KOPT-K1 (cell line): Measurements from ENCODE around the gene TMC1.

Source experiments
- H3K27ac ChIP-seq: fragments of 200-600 bp; sonication (generic); 2 replicates; pipeline ENCODE4 v1.5.1; 2016; ENCODE audit warnings: antibody characterized with exemption, mild to moderate bottlenecking, low read depth, low read length; ENCODE audit not compliant: poor library complexity, severe bottlenecking
- H3K36me3 ChIP-seq: fragments of 200-600 bp; sonication (generic); 2 replicates; pipeline ENCODE4 v1.5.1; 2017; ENCODE audit warnings: antibody characterized with exemption, mild to moderate bottlenecking, low read length, moderate library complexity; ENCODE audit not compliant: insufficient read depth
- H3K9me3 ChIP-seq: fragments of 200-600 bp; sonication (generic); 2 replicates; pipeline ENCODE4 v1.5.1; 2017; ENCODE audit warnings: antibody characterized with exemption, low read length, mild to moderate bottlenecking; ENCODE audit not compliant: insufficient read depth, poor library complexity, severe bottlenecking

TMC1 gene

GRCh38 chr9:72577212-72577753, 55.9 kb downstream of the TMC1 start:
- Histone ChIP-seq H3K9me3 (no peaks in the 10 kb centered on the region), H3K36me3 (no peaks in the 10 kb centered on the region), H3K27ac (no peak overlapping the region)

- no peak overlapping the region for H3K27ac ChIP-seq
Observed at GRCh38 chr9:72579190-72579589, 57.8 kb downstream of the TMC1 start.

DNA sequence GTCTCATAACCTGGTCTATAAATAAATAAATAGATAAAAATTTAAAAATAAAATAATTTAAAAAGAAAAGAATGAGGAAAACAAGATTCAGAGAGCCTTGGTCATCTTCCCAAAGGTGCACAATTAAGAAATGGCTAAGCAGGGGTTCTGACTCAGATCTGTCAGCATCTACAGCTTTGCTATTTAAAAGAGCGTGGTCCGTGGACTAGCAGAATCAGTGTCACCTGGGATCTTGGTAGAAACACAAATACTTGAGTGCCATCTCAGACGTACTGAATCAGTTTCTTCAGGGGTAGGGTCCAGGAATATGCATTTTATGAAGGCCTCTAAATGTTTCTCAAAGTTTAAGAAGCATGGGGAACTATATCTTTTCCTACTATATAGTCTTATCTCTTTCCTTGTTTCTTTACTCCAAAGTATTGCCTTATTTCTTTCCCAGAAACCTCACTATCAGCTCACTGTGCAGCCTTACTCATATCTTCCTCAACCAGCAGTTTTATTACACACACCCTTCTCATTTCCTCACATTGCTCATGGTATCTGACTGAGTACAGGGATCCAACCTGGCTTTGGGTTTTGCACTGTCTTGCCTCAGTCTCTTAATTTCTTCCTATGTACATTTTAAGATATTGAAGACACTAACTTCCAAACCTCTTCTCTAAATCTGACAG, 58.6 kb downstream of the TMC1 start:
- H3K36me3 ChIP-seq, result no peaks in the 10 kb centered on the region
- no peak overlapping the region for H3K27ac ChIP-seq
- H3K9me3 ChIP-seq, result no peaks in the 10 kb centered on the region

More at GRCh38 chr9:72579190-72579589, 57.8 kb downstream of the TMC1 start:
- no peaks in the 10 kb centered on the region for H3K36me3 ChIP-seq
- H3K9me3 ChIP-seq, result no peaks in the 10 kb centered on the region

- H3K9me3 ChIP-seq, result no peaks in the 10 kb centered on the region
- H3K27ac ChIP-seq, result no peak overlapping the region
- no peaks in the 10 kb centered on the region for H3K36me3 ChIP-seq
Observed at GRCh38 chr9:72581694-72582093, 60.3 kb downstream of the TMC1 start.

- no peaks in the 10 kb centered on the region for H3K36me3 ChIP-seq
- no peaks in the 10 kb centered on the region for H3K9me3 ChIP-seq
- H3K27ac ChIP-seq, result no peak overlapping the region
Observed at GRCh38 chr9:72583370-72583769, 62.0 kb downstream of the TMC1 start.

DNA sequence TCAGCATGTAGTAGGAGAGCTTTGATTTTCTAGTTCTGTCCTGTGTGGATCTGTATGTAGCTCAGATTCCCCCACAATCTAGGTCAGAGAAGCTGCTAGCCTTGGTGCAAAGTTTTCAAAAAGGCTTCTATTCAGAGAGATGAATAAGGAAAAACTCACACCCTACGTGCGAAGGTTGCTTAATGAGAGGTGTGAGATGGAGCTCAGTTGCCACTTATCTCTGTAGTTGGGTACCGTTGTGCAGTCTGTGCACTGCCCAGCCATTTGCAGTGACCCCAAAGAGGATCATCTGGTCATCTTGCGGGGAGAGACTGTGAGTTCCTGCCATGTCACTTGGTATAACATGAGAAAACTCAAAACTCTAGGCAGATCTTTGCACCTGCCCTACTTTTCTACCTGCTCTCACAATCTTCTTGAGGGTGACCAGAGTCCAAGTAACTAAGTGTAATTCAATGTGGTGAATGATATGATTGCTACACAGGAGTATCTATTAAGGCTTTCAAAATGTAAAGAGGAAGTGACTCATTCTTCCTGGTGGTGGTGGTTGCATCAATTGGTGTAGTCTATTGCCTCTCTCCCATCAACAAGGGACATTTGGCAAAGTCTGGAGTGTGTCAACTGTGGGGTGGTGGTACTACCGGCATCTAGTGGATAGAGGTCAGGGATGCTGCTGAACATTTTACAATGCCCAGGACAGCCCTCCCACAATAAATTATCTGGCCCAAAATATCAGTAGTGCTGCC, 65.2 kb downstream of the TMC1 start:
- Histone ChIP-seq H3K36me3 (no peaks in the 10 kb centered on the region), H3K27ac (no peak overlapping the region), H3K9me3 (no peaks in the 10 kb centered on the region)

DNA sequence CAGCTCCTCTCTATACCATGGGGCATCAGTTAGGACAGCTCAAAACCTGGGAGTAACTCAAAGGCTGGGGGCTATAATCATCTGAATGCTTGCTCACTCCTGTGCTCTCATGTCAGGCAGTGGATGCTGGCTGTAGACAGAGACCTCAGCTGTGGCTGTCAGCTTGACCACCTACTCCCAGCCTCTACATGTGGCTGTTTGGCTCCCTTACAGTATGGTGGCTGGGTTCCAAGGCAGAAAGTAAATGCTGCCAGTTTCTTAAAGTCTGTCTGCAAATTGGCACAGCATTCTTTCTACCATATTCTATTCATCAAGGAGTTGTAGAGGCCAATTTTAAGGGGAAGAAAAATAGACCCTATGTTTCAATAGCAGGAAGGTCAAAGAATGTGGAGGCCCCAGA, 66.9 kb downstream of the TMC1 start:
- H3K27ac ChIP-seq, result no peak overlapping the region
- H3K9me3 ChIP-seq, result no peaks in the 10 kb centered on the region
- H3K36me3 ChIP-seq, result no peaks in the 10 kb centered on the region

DNA sequence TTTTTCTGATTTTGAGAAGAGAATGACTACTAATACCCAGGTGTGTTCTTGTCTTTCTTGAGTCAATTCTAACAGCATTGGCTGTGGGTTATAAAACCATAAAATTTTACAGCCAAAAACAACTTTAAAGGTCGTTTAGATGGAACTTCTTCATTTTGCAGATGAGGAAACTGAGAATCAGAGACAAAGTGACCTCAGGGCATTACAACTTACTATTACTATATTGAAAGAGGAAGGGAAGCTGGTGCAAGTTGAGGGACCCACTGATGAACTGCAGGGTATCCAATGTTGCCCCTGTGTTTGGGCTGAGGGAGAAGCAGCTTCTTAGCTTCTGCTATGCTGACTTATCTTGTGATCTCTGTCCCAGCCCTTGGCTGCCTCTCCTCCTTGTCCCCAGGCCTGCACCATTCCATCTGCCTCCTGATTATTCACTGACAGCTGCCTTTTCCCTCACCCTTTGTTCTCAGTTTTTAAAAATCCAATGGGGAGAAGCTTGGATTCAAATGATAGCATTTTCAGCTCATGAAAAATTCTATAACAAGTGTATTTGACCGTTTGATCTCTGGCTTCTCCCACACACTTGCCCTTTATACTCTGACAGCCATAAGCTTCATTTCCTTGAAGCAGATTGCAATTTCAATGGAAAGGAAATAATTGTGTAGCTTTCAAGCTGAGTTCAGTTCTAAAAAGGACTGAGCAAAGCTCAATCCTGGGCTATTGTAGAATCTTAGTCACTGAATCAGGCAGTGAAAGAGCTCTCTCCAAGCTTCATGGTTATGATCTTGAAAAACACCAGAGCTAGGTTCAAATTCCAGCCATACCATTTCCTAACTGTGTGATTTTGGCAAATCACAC, 68.5 kb downstream of the TMC1 start:
- Histone ChIP-seq H3K27ac (no peak overlapping the region), H3K9me3 (no peaks in the 10 kb centered on the region), H3K36me3 (no peaks in the 10 kb centered on the region)

GRCh38 chr9:72590824-72591223, 69.4 kb downstream of the TMC1 start:
- Histone ChIP-seq H3K9me3 (no peaks in the 10 kb centered on the region), H3K36me3 (no peaks in the 10 kb centered on the region), H3K27ac (no peak overlapping the region)

DNA sequence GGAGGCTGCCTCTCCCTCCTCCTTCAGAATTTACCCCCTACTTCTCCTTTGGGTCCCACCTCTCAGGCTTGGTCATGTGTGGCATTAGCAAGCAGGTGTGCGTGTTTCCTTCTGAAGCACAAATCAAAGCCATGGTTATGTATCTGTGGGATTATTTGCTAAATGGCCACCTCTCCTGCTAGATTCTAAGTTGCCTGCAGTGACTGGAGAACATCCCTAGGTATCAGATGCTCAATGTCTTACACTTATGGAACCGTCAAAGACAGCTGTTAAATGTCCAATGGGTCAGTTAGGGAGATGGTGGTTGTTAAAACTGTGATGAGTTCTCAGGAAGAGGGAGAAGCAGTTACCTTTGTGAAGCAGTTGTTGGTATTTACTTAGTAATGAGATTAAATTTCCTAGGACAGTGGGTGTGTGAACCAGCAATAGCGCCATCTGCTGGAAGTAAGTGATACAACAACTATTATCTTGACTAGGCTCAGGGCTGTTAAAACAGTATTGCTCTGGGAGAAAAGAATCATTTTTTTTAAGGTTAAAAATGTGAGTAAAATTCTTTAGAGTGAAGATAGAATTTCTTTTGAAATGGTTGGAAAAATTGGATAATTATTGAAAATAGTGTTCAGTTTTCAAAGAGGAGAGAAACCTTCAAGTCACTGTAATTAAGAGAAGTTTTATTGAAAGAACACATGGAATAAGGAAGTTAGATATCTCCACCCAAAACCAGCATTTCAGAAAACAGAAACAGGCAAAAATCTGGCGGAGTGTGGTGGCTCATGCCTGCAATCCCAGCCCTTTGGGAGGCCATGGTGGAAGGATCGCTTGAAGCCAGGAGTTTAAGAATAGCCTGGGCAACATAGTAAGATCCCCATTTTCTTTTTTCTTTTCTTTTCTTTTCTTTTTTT, 71.3 kb downstream of the TMC1 start:
- no peaks in the 10 kb centered on the region for H3K9me3 ChIP-seq
- no peaks in the 10 kb centered on the region for H3K36me3 ChIP-seq
- no peak overlapping the region for H3K27ac ChIP-seq

DNA sequence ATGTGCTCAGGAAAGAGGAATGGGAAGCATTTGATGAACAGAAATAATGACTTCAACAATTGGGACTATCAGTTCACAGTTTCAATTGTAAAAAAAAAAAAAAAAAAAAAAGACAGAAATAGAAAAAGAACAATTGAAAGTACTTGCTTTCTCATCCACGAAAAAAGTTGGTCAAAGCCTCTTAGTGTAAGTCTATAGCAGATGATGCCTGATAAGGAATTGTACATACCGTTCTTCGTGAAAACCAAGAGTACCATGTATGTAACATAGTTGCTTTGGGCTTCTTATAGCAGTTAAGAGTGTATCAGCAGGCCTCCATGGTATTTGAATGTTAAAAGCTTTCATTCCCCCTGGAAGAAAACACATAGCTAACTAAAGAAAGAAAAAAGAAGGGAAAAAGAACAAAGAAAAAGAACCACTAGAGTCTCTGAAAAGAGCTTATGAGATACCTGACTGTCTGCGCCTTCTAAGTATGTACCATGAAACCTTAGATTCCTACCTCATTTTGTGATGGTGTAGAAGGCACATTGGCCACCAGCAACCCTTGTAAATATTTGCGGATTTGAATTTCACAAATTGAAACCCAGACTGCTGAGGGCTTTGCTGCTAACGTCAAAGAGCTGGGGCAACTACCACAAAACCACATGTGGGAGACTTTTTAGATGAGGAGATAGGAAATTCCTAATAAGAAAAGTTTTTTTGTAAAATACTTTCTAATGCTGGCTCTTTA, 75.2 kb downstream of the TMC1 start:
- no peak overlapping the region for H3K27ac ChIP-seq
- no peaks in the 10 kb centered on the region for H3K36me3 ChIP-seq
- H3K9me3 ChIP-seq, result no peaks in the 10 kb centered on the region

DNA sequence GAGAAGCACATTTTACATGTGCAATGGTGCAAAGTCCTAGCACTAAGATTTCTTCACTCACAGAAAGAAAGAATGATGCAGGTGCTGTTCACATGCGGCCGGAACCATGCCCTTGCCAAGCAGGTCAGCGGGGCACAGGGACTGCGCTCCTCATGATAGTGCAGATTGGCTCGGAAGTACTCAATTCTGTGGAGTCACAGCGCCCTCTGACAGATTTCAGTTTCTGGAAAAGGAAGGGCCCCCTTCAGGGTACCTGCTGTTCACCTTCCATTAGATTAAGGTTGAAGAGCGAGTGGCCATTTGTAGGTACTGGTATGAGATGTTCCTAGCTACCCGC, 75.7 kb downstream of the TMC1 start:
- Histone ChIP-seq H3K36me3 (no peaks in the 10 kb centered on the region), H3K27ac (no peak overlapping the region), H3K9me3 (no peaks in the 10 kb centered on the region)

- H3K9me3 ChIP-seq, result no peaks in the 10 kb centered on the region
- no peaks in the 10 kb centered on the region for H3K36me3 ChIP-seq
Observed at GRCh38 chr9:72597601-72598000, 76.2 kb downstream of the TMC1 start.

GRCh38 chr9:72598639-72599038, 77.2 kb downstream of the TMC1 start:
- Histone ChIP-seq H3K9me3 (no peaks in the 10 kb centered on the region), H3K27ac (no peak overlapping the region), H3K36me3 (no peaks in the 10 kb centered on the region)

More at GRCh38 chr9:72597601-72598000, 76.2 kb downstream of the TMC1 start:
- no peak overlapping the region for H3K27ac ChIP-seq
